DMS53 treated with DMSO at 0.1 percent for 48 hours (cell line): ENCODE results near the gene PRDM15.

Source experiments
- DNase-seq: peaks from one replicate; lab custom pipeline; 2025; ENCODE audit not compliant: unreplicated experiment; lab: John Stamatoyannopoulos, UW

The PRDM15 gene

GRCh38 chr21:41783476-41784180, 95.5 kb downstream of the PRDM15 start:
- DNase-seq = no peak

GRCh38 chr21:41781050-41781410, 98.1 kb downstream of the PRDM15 start:
- DNase-seq = no peak

- DNase-seq = no peak
Measured at GRCh38 chr21:41780337-41781049, 98.7 kb downstream of the PRDM15 start.

- peak; percentile 60 for DNase-seq
Measured at GRCh38 chr21:41779659-41780058, 99.5 kb downstream of the PRDM15 start.

- DNase-seq = peak; percentile 69
Measured at GRCh38 chr21:41778930-41779600, 100.1 kb downstream of the PRDM15 start.

DNA sequence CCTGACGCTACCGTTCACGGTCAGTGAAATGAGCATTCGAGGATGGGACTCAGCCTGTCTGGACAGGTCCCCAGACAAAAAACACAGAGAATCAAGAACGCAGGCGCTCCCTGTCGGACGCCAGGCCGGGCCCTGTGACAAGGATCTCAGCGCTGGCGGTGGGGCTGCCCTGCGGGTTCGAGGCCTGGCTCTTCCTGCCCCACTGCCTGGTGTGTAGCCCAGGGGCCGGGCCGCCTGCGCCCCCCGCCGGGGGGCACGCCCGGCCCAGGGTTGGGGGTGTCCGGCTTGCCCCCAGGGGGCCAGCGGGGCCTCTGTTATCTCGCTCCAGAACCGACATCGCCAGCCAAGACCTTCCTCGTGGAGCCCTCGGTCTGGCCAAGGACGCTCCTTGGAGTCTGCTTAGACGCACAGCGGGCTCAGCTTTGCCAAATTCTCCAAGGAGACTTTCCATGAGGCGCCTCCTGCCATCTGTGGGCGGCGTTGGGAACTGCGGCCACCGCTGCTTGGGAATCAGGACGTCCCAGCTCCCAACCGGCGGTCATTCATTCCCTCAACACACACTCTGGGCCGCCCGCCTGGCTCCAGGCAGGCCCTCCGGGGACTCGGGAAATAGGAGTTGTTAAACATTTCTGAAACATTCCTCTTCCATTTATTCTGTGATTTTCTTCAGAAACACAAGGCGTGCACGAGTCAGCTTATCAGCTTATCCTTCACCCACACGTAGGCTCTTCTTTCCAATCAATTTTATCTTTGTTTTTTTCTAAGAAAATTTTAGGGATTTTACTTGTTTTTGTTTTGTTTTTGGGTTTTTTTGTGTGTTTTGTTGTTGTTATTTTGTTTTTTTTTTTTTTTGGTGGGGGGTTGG, 101.0 kb downstream of the PRDM15 start:
- DNase-seq = peak; percentile 62

DNA sequence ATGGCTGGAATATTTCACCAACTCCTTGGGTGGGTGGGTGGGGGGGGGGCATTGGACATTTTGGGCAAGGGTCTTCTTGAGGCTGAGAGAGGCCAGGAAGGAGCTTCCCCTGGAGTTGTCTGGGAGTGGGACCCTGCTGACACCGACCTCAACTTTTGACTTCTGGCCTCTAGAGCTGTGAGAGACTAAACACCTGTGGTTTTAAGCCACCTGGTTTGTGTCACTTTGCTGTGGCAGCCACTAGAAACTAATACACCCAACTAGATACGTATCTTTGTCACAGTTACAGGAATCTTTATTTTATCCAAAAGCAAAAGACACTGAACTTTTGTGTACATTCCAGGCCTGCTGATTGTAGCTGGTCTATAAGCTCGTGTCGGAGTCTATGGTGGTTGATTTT, 102.4 kb downstream of the PRDM15 start:
- no peak for DNase-seq

- peak; percentile 50 for DNase-seq
Measured at GRCh38 chr21:41775149-41775472, 104.0 kb downstream of the PRDM15 start.

DNA sequence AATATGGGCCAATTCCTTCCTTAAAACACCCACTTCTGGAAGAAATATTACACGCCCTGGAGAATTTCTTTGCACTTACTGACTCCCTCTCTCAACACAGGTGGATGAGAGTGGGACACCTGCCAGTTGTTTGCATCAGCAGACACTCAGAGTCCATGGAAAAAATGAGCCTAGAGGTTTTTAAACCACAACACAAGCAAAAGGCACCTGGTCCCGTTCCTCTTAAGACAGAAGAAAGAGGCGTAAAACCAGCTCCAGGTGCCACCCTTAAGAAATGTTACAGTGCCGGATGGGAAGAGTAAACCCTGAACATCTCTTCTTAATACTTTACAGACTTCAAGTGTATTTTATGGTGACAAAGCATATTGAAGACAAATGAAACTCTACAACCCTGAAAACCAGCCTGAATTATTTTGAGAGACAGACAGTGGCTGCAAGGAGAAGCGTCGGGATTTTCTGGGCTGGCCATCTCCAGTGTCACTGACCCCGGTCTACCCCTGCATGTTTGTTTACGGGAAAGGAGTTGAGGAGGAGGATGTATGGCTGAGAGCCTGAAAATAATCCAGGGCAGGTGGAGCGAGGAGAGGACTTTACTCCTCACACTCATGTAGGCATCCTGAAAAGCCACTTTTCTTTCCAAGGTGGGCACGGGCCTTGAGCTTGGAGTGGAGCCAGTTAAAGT, 104.5 kb downstream of the PRDM15 start:
- DNase-seq = peak; percentile 64

DNA sequence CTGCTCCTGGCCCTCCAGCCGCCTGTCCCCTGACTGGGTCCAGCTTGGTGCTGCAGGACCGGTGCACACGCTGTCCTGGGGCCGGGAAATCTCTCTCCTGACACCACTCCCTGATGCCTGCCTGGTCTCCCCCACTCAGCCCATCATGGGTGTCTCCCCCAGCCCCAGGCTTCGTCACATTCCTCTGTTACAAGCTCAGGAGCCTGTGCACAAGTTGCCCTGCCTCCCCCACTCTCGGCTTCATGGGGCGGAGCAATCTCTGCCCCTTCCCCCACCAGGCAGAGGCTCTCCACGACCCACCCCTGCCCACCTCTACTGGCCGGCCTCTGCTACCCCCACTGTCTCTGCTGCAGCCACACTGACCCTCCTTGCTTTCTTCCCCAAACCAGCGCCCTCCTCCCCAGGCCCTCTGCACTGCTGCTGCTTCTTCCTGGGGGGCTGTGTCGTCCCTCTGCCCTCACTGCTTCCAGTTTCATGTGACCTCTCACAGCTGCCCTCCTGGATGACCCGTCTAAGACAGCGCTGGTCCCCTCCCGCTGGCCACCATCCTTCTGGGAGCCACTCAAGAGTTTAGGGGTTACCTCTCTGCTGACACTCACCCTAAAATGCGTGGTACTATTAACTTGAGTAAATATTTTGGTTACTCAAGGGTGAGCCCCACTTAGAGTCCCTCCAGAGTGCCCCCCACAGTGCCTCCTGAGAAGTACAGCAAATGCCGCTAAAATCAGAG, 106.6 kb downstream of the PRDM15 start:
- DNase-seq = no peak

- no peak for DNase-seq
Measured at GRCh38 chr21:41771625-41771945, 107.6 kb downstream of the PRDM15 start.

- no peak for DNase-seq
Measured at GRCh38 chr21:41770901-41771624, 108.1 kb downstream of the PRDM15 start.

GRCh38 chr21:41769933-41770332, 109.2 kb downstream of the PRDM15 start:
- DNase-seq = no peak

- no peak for DNase-seq
Measured at GRCh38 chr21:41769521-41769920, 109.6 kb downstream of the PRDM15 start.

DNA sequence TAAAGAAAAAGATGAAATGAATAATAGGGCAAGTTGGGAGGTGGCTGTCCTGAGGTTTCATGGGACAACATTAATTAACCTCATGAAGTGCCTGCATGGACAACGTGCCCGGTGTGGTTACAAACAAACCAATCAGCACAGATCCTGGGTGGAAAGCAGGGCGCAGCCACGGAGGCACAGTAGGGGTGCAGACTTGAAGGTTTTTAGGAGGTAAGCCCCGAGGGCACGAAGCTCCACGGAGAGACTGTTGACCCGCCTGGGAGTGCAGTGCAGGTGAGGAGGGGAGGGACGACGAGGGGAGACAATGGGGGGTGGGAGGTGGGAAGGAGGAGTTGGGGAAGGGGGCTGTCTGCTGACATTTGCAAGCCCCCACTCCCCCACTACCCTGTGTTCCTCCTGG, 110.0 kb downstream of the PRDM15 start:
- no peak for DNase-seq

DNA sequence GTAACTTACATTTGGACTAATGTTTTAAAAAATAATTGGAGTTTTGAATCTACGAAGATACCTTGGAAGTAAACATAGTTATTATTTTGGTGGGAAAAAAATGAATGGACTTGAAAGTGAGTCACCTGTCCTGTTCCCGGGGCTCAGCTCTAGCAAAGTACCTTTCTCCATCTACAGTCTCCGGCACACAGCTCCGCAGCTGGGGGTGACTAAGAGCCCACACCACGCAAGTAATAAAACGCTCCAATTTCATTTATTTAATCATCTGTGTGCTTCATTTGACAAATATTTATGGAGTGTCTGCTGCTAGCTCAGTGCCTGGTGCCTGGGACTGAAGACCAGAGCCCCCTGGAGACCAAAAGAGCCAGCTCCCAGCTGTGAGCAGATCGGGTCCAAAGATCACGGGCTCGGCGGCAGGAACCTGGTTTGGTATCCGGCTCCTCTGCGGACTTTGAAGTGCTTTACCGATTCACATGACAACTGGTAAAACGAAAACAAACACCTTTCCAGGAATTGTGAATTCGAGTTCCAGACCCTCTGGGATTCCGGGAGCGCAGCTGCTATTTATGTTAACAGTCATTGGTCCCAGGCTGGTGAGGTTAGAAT, 110.6 kb downstream of the PRDM15 start:
- peak; percentile 66 for DNase-seq

DNA sequence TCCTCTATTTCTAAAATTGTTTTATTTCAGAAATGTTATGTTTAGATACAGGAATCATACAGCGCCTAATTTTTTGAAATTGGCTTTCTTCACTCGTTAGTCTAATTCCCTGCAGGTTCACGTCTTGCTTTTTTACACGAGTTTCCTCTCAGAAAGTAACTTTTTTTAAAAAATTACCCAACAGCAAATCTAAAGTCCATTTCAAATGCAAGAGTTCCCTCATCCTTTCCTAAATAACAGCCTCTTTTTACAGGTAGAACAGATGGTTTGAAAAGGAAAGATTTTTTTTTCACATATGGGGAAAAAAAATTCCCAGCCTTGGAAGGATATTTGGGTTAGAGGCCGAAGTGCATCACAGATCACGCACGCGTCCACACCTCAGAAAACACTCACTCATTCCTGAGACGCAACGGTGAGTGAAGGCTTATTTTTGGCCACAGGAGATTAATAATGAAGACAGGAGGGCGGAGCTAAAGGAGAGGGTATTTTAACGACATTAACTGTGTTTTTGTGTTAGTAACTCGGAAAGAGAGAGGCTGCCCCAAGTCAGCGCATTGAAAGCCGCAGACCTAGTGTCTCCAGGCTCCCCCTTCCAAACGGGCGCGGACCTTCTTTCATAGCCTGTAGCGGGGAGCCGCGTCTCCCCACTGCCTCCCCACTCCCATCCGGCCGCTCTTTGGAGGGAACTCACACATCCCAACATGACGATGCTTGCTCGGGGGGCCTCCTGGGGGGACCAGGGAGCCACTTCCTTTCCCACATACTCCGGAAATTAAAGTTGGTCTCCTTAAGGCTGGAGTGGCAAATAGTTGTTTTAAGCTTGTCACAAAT, 111.3 kb downstream of the PRDM15 start:
- peak; percentile 30 for DNase-seq

GRCh38 chr21:41766883-41767605, 112.1 kb downstream of the PRDM15 start, which contains the start of gene RIPK4:
TSS of gene RIPK4 (minus strand) at chr21:41767052. CDS start at chr21:41767041, 11 bp downstream.
- DNase-seq = peak; percentile 89
